ENCODE measurements around the gene KIF2A. TPM values are rescaled to one million over a fixed set of nuclear protein-coding genes. Genes with fewer than 3 reads are reported as not detected.
A peak's percentile ranks its signal among the peaks of the same experiment; 100 is the strongest.

The KIF2A gene
- total RNA-seq, 1 donor from 2014 or later: 91.7 TPM

- H3K4me3 Mint-ChIP-seq (ENCODE audit: unreplicated experiment): no peak overlapping the region
- H3K9me3 Mint-ChIP-seq (ENCODE audit: unreplicated experiment): no peaks in the 10 kb centered on the region
- no peak for DNase-seq
- TF ChIP-seq CTCF (IDR thresholded peaks at IDR 0.05; ENCODE audit: partially characterized antibody, unreplicated experiment): no peak
- no peaks in the 10 kb centered on the region for H3K36me3 Mint-ChIP-seq (ENCODE audit: unreplicated experiment)
- H3K27me3 Mint-ChIP-seq (ENCODE audit: unreplicated experiment): peaks cover 2% of the 10 kb centered on the region
- H3K4me1 Mint-ChIP-seq (ENCODE audit: low read depth, unreplicated experiment): peaks cover 20% of the 10 kb centered on the region
- H3K27ac Mint-ChIP-seq (ENCODE audit: unreplicated experiment): no peak overlapping the region
Measured at GRCh38 chr5:62330302-62330701, 24.3 kb downstream of the KIF2A start.

DNA sequence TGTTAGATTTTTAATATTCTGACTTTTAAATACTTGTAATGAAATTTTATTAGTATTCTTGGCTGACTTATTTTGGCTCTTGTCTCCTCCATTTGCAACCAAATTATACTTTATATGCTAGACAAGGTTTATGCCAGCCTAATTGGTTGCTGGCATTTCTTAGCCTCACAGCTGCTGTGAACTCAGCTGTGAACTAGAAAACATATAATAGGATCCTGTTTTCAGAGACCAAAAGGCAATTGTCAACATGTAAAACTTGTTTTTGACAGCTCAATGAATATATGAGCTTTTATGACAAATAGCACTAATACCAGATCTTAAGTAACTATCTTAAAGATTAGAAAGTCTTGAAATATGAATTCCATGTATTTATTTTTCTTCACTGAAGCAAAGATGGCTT, 25.9 kb downstream of the KIF2A start:
- Mint-ChIP-seq H3K4me3 (ENCODE audit: unreplicated experiment) (no peak overlapping the region), H3K9me3 (ENCODE audit: unreplicated experiment) (no peaks in the 10 kb centered on the region), H3K4me1 (ENCODE audit: low read depth, unreplicated experiment) (peaks cover 16% of the 10 kb centered on the region), H3K27me3 (ENCODE audit: unreplicated experiment) (peaks cover 2% of the 10 kb centered on the region), H3K27ac (ENCODE audit: unreplicated experiment) (no peak overlapping the region), H3K36me3 (ENCODE audit: unreplicated experiment) (no peaks in the 10 kb centered on the region)
- no peak for DNase-seq
- no peak for TF ChIP-seq CTCF (IDR thresholded peaks at IDR 0.05; ENCODE audit: partially characterized antibody, unreplicated experiment)

DNA sequence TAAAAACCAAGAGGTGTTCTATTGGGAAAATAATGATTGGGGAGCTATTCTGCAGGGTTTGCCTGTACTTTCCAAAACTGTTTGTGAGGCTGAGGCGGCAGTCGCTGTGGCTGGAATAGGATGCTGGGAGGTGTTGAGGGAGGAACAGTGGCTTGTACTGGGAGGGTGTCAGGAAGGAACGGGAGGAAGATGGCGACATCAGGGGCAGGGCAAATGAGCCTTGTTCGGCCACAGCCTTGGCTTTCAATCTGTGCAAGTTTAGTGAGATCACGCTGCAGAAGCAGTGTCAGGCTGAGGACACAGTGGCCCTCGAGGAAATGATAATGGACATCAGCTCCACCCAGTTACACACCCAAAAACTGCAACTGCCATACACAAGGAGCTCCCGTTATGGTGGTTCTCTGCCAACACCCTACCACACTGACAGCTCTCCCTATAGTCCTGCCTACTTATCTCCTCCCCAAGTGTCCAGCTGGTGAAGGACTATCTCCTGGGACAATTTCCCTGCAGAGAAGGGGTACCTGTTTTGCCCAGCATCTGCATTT, 27.3 kb downstream of the KIF2A start:
- no peak overlapping the region for H3K4me3 Mint-ChIP-seq (ENCODE audit: unreplicated experiment)
- peaks cover 16% of the 10 kb centered on the region for H3K4me1 Mint-ChIP-seq (ENCODE audit: low read depth, unreplicated experiment)
- TF ChIP-seq CTCF (IDR thresholded peaks at IDR 0.05; ENCODE audit: partially characterized antibody, unreplicated experiment): no peak
- H3K36me3 Mint-ChIP-seq (ENCODE audit: unreplicated experiment): no peaks in the 10 kb centered on the region
- DNase-seq: no peak
- no peaks in the 10 kb centered on the region for H3K9me3 Mint-ChIP-seq (ENCODE audit: unreplicated experiment)
- no peak overlapping the region for H3K27ac Mint-ChIP-seq (ENCODE audit: unreplicated experiment)
- H3K27me3 Mint-ChIP-seq (ENCODE audit: unreplicated experiment): peaks cover 2% of the 10 kb centered on the region

GRCh38 chr5:62334082-62334481, 28.1 kb downstream of the KIF2A start:
- Mint-ChIP-seq H3K9me3 (ENCODE audit: unreplicated experiment) (no peaks in the 10 kb centered on the region), H3K4me3 (ENCODE audit: unreplicated experiment) (no peak overlapping the region), H3K27me3 (ENCODE audit: unreplicated experiment) (peaks cover 2% of the 10 kb centered on the region), H3K4me1 (ENCODE audit: low read depth, unreplicated experiment) (peaks cover 12% of the 10 kb centered on the region), H3K36me3 (ENCODE audit: unreplicated experiment) (no peaks in the 10 kb centered on the region), H3K27ac (ENCODE audit: unreplicated experiment) (no peak overlapping the region)
- no peak for DNase-seq
- TF ChIP-seq CTCF (IDR thresholded peaks at IDR 0.05; ENCODE audit: partially characterized antibody, unreplicated experiment): no peak

GRCh38 chr5:62340392-62340791, 34.4 kb downstream of the KIF2A start:
- Mint-ChIP-seq H3K36me3 (ENCODE audit: unreplicated experiment) (no peaks in the 10 kb centered on the region), H3K27me3 (ENCODE audit: unreplicated experiment) (no peaks in the 10 kb centered on the region), H3K4me1 (ENCODE audit: low read depth, unreplicated experiment) (peaks cover 1% of the 10 kb centered on the region), H3K27ac (ENCODE audit: unreplicated experiment) (no peak overlapping the region), H3K4me3 (ENCODE audit: unreplicated experiment) (no peak overlapping the region), H3K9me3 (ENCODE audit: unreplicated experiment) (peaks cover 1% of the 10 kb centered on the region)
- TF ChIP-seq CTCF (IDR thresholded peaks at IDR 0.05; ENCODE audit: partially characterized antibody, unreplicated experiment): peak; percentile 56
- DNase-seq: no peak
